H1 (cell line): ENCODE results near the gene FHL2. TPM values are rescaled to one million over a fixed set of nuclear protein-coding genes. Genes with fewer than 3 reads are reported as not detected.

ENCODE experiments used
- CHD7 ChIP-seq: fragments of 300-600 bp; sonication (generic); IDR thresholded peaks from 2 replicates; pipeline ENCODE4 v1.7.1; 2012; ENCODE audit warnings: low read length, moderate library complexity, mild to moderate bottlenecking, inconsistent platforms; ENCODE audit not compliant: insufficient replicate concordance
- POLR2AphosphoS5 ChIP-seq: IDR thresholded peaks from 2 replicates; pipeline ENCODE4 v1.6.1; 2011; ENCODE audit warnings: low read depth, low read length
- POU5F1 ChIP-seq: IDR thresholded peaks from 2 replicates; pipeline ENCODE4 v1.6.1; 2011; ENCODE audit warnings: low read depth, mild to moderate bottlenecking, low read length, moderate library complexity
- TCF12 ChIP-seq: IDR thresholded peaks from 2 replicates; pipeline ENCODE4 v1.6.1; 2011; ENCODE audit warnings: low read depth, mild to moderate bottlenecking, low read length
- TEAD4 ChIP-seq: IDR thresholded peaks from 2 replicates; pipeline ENCODE4 v1.6.1; 2012; ENCODE audit warnings: low read depth, low read length, inconsistent platforms, mixed read lengths
- polyA plus RNA-seq, 7 experiments: library from polyadenylated mRNA; depleted of rRNA in 3 of 7; stranded (reverse) in 5 of 7; unstranded in 2 of 7; fragments of >200 nt in 5 of 7; fragments of 200-250 nt in 2 of 7; gene quantifications; 1 replicate in 5 of 7; 2 replicates in 1 of 7; 4 replicates in 1 of 7; pipeline versions ENCODE4 v1.2.1 to v1.2.3, GENCODE V29; 2011 to 2013; ENCODE audit warnings: missing spikeins in 2 of 7, mixed read lengths in 2 of 7
- total RNA-seq: library from RNA; stranded (reverse); fragmentation: NEBNext Ultra II Directional; extraction: Animal tissue kit (Norgen Biotek cat#: 25700); gene quantifications from 2 replicates; pipeline ENCODE4 v1.2.1, GENCODE V29; 2021

The FHL2 gene
- total and polyA plus RNA-seq, 2 of the 8 experiments (the other 6 are each of a cell fraction or from before 2014, with no cell fraction given): 33.2 to 64.3 TPM

GRCh38 chr2:105432044-105432399, 33.2 kb upstream of the FHL2 start (continued):
- TF ChIP-seq CHD7 (no peak), POLR2AphosphoS5 (no peak), TCF12 (no peak), TEAD4 (no peak), POU5F1 (no peak)
- TF ChIP-seq, all 59 proteins: peak for 0
